Stimulated activated effector memory CD8-positive, alpha-beta T cell treated with anti-CD3 and anti-CD28 coated beads, Interleukin-12 subunit alpha, Interleukin-12 subunit beta, amount 100 ng/mL, for 72 hours (primary cell): ENCODE results near the gene POLR2E.
A peak's percentile ranks its signal among the peaks of the same experiment; 100 is the strongest.

ENCODE experiments used
- ATAC-seq: fragments of 150-1000 bp; cut with Tn5 transposase; 2 replicates; pipeline ENCODE4 v1.10.0; 2021
- DNase-seq, 2 donors: peaks; one replicate each; pipeline ENCODE4 v3.0.0; 2021 to 2022; ENCODE audit warnings: low spot score in 2 of 2
- H3K27ac Mint-ChIP-seq: one replicate; pipeline ENCODE4 v1.8.0; 2022; ENCODE audit warnings: mild to moderate bottlenecking, mixed read lengths
- H3K36me3 Mint-ChIP-seq: one replicate; pipeline ENCODE4 v1.8.0; 2022; ENCODE audit warnings: mild to moderate bottlenecking, mixed read lengths
- H3K4me1 Mint-ChIP-seq: one replicate; pipeline ENCODE4 v1.8.0; 2022; ENCODE audit warnings: mixed read lengths
- H3K4me3 Mint-ChIP-seq: one replicate; pipeline ENCODE4 v1.8.0; 2022; ENCODE audit warnings: mild to moderate bottlenecking, mixed read lengths
- H3K9me3 Mint-ChIP-seq: one replicate; pipeline ENCODE4 v1.8.0; 2022; ENCODE audit warnings: mixed read lengths

POLR2E gene

GRCh38 chr19:1063909-1064660, 31.1 kb downstream of the POLR2E start:
- DNase-seq (no peak), ATAC-seq (no peak)
- Mint-ChIP-seq H3K4me3 (no peak overlapping the region), H3K4me1 (peaks cover 45% of the 10 kb centered on the region), H3K9me3 (no peaks in the 10 kb centered on the region), H3K36me3 (peaks cover 25% of the 10 kb centered on the region), H3K27ac (no peak overlapping the region)

- Mint-ChIP-seq H3K36me3 (peaks cover 16% of the 10 kb centered on the region), H3K9me3 (no peaks in the 10 kb centered on the region), H3K4me3 (no peak overlapping the region), H3K4me1 (peaks cover 39% of the 10 kb centered on the region), H3K27ac (no peak overlapping the region)
- ATAC-seq, result no peak
- peak in 1 of 2 donors; percentile 79 for DNase-seq
These were observed 31.9 kb downstream of the POLR2E start for GRCh38 chr19:1063030-1063908.

GRCh38 chr19:1062387-1063029, 32.7 kb downstream of the POLR2E start:
- H3K4me3 Mint-ChIP-seq, result no peak overlapping the region

GRCh38 chr19:1061987-1062386, 33.2 kb downstream of the POLR2E start:
- H3K27ac Mint-ChIP-seq, result peak overlapping the region; percentile 32
- H3K4me1 Mint-ChIP-seq, result peaks cover 52% of the 10 kb centered on the region
- DNase-seq, result no peak
- H3K9me3 Mint-ChIP-seq, result no peaks in the 10 kb centered on the region
- no peak for ATAC-seq
- H3K36me3 Mint-ChIP-seq, result peaks cover 8% of the 10 kb centered on the region
- H3K4me3 Mint-ChIP-seq, result no peak overlapping the region

More at GRCh38 chr19:1062387-1063029, 32.7 kb downstream of the POLR2E start:
- H3K4me1 Mint-ChIP-seq, result peaks cover 47% of the 10 kb centered on the region
- peaks cover 9% of the 10 kb centered on the region for H3K36me3 Mint-ChIP-seq
- DNase-seq (no peak), ATAC-seq (no peak)
- no peak overlapping the region for H3K27ac Mint-ChIP-seq
- no peaks in the 10 kb centered on the region for H3K9me3 Mint-ChIP-seq

GRCh38 chr19:1060689-1061088, 34.5 kb downstream of the POLR2E start:
- Mint-ChIP-seq H3K27ac (peak overlapping the region; percentile 32), H3K9me3 (no peaks in the 10 kb centered on the region), H3K36me3 (peaks cover 8% of the 10 kb centered on the region), H3K4me3 (no peak overlapping the region), H3K4me1 (peaks cover 54% of the 10 kb centered on the region)
- no peak for DNase-seq
- no peak for ATAC-seq

- Mint-ChIP-seq H3K36me3 (peaks cover 8% of the 10 kb centered on the region), H3K4me1 (peaks cover 29% of the 10 kb centered on the region), H3K4me3 (no peak overlapping the region), H3K9me3 (no peaks in the 10 kb centered on the region), H3K27ac (peak overlapping the region; percentile 90)
- ATAC-seq (no peak), DNase-seq (no peak)
These were observed 37.1 kb downstream of the POLR2E start for GRCh38 chr19:1058112-1058511.

- Mint-ChIP-seq H3K4me3 (no peak overlapping the region), H3K9me3 (no peaks in the 10 kb centered on the region), H3K4me1 (peaks cover 25% of the 10 kb centered on the region), H3K36me3 (peaks cover 10% of the 10 kb centered on the region), H3K27ac (peak overlapping the region; percentile 90)
- DNase-seq, result no peak
- peak; percentile 78 for ATAC-seq
These were observed 37.9 kb downstream of the POLR2E start for GRCh38 chr19:1057176-1057855.

GRCh38 chr19:1055886-1056620, 39.1 kb downstream of the POLR2E start:
- Mint-ChIP-seq H3K4me1 (peaks cover 29% of the 10 kb centered on the region), H3K27ac (no peak overlapping the region), H3K36me3 (peaks cover 6% of the 10 kb centered on the region), H3K4me3 (no peak overlapping the region), H3K9me3 (no peaks in the 10 kb centered on the region)
- ATAC-seq (no peak), DNase-seq (no peak)

- DNase-seq, result no peak
- H3K4me3 Mint-ChIP-seq, result no peak overlapping the region
- H3K36me3 Mint-ChIP-seq, result peaks cover 6% of the 10 kb centered on the region
- H3K27ac Mint-ChIP-seq, result no peak overlapping the region
- no peak for ATAC-seq
- H3K4me1 Mint-ChIP-seq, result peaks cover 29% of the 10 kb centered on the region
- no peaks in the 10 kb centered on the region for H3K9me3 Mint-ChIP-seq
These were observed 40.1 kb downstream of the POLR2E start for GRCh38 chr19:1055028-1055425.

- H3K4me1 Mint-ChIP-seq, result peaks cover 29% of the 10 kb centered on the region
- ATAC-seq, result no peak
- peaks cover 6% of the 10 kb centered on the region for H3K36me3 Mint-ChIP-seq
- no peak overlapping the region for H3K4me3 Mint-ChIP-seq
- no peak overlapping the region for H3K27ac Mint-ChIP-seq
- DNase-seq, result no peak
- H3K9me3 Mint-ChIP-seq, result no peaks in the 10 kb centered on the region
These were observed 40.8 kb downstream of the POLR2E start for GRCh38 chr19:1054102-1055027.

- no peak for ATAC-seq
- Mint-ChIP-seq H3K4me1 (peaks cover 28% of the 10 kb centered on the region), H3K36me3 (peaks cover 6% of the 10 kb centered on the region), H3K9me3 (no peaks in the 10 kb centered on the region), H3K27ac (peak overlapping the region; percentile 68), H3K4me3 (no peak overlapping the region)
- no peak for DNase-seq
These were observed 41.7 kb downstream of the POLR2E start for GRCh38 chr19:1053176-1054101.

- peaks cover 6% of the 10 kb centered on the region for H3K36me3 Mint-ChIP-seq
- H3K9me3 Mint-ChIP-seq, result no peaks in the 10 kb centered on the region
- peak overlapping the region; percentile 87 for H3K27ac Mint-ChIP-seq
- DNase-seq, result no peak
- H3K4me1 Mint-ChIP-seq, result peaks cover 18% of the 10 kb centered on the region
- H3K4me3 Mint-ChIP-seq, result no peak overlapping the region
- no peak for ATAC-seq
These were observed 42.7 kb downstream of the POLR2E start for GRCh38 chr19:1052349-1052975.
